Measurements from ENCODE around the gene SEL1L3. TPM values are rescaled to one million over a fixed set of nuclear protein-coding genes. Genes with fewer than 3 reads are reported as not detected.

The SEL1L3 gene
- polyA plus RNA-seq, 4 donors: 19.3 to 25.5 (median 22.1) TPM

DNA sequence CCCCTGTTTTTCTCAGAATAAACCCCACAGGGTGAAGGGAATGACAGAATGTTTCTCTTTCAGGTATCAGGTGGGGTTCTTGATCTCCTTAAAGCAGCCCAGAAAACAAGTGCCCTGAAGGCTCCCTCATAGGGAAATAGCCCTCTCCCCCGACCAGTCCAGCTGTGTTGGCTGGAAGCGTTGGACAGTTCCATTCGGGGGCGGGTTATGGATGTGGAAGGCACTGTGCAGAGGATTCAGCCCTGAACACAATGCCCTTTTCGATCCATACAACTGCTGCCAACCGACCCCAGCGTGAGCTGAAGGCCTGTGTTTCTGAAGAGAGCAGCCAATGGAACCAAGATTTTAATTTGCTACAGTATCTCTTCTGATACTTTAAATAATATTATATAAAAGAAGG lies 41.5 kb downstream of the SEL1L3 start:
- no peak for DNase-seq (ENCODE audit: low read depth in 4 of 4, low spot score in 2 of 4)

DNA sequence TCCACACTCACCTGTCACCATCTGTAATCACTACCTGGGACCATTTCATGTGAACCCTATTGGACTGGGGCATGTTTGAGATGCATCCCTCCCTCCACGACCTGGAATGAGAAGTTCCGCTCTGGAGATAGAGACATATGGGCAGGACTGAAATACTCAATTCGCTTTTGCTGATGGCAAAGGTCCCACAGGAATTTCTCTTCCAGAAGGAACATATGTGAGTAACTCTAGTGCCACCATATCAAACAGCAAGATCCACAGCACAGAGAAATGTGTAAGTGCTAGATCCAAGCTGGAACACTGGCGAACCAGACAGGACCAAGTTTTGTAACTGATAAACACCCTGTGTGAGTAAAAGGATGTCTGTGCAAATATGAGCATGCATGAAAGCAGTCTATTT lies 43.9 kb downstream of the SEL1L3 start:
- DNase-seq (ENCODE audit: low read depth in 4 of 4, low spot score in 2 of 4): no peak

DNA sequence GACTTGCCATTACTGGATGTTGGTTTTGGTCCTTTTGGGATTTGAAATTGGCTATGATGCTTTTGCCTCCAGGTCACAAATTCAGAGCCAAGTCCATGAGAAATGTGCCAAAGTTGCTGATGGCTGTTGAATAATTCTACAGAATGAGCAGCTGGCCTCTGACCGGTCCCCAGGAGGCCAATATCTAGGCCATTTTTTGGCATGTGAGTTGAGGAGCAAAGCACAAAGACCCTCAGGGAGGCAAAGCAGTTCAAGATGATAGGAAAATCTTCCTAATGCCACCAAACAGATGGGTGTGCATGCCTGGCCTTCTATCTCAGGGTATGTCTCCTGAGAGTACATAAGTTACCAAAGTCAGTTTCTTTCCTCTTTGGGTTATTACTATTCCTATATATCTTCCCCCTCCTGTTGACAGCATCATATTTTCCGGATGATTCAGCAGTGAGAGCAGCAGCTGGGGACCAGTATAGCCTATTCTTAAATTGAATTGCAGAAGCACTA lies 44.4 kb downstream of the SEL1L3 start:
- no peak for DNase-seq (ENCODE audit: low read depth in 4 of 4, low spot score in 2 of 4)

DNA sequence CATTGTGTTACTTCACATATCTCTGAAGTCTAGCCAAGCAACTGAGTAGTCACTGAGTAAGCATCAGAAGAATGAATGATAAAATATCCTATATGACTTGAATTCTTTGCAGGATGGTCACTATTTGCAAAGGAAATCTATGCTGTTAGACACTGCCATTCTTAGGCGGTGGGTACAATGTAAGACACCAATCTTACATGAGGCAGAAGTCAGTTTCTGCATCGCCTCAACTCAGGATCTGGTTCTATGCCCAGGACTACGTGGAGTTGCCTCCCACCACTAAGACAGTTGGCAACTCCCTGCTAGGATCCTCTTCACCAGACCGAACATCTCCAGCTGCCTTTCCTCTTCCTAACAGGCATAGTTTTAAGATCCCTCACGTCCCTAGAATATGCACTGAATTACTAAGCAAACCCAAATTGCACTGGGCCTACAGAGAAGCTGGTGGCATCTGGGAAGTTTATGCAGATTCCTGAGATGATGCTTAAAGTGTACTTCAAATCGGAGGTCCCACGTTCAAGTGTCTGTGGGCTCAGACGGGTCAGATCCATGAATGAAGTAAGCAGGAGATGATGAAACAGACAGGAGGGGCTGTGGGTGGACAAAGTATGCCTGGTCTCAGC lies 45.6 kb downstream of the SEL1L3 start:
- no peak for DNase-seq (ENCODE audit: low read depth in 4 of 4, low spot score in 2 of 4)

DNA sequence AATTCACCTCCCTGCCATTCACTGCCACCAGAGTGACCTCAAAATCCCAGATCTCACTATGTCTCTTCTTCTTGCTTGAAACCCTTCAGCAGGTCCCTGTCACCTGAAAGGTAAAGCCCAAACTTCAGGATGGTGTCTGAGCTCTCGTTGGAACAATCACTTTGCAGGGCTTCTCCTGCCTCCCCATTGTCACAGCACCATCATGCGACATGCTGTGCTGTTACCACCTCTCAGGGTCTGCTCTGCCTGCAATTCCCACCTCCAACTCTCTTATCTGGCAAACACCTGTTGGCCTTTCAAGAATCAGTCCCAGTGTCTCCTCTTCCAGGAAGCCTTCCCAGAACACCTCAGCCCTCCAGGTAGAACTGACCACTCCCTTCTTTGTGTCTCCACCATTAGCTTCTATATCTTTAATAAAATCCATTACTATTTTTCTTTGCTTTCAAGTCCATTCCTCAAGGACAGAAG lies 46.2 kb downstream of the SEL1L3 start:
- DNase-seq (ENCODE audit: low read depth in 4 of 4, low spot score in 2 of 4): no peak

DNA sequence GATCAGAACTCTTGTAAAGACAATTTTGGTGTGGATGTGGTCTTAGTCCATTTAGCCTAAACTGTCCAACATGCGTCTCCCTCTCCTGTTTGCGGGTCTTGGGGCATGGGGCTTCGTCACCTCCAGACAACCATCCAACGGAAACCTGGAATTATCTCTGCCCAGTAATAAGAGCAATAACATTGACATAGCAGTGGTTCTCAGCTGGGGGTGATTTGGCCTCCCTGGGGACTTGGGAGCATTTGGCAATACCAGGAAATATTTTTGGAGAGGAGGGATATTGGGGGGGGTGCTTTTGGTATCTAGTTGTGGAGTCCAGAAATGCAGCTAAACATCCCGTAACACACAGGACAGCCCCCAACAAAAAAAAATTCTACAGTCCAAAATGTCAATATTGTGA lies 47.2 kb downstream of the SEL1L3 start:
- no peak for DNase-seq (ENCODE audit: low read depth in 4 of 4, low spot score in 2 of 4)

DNA sequence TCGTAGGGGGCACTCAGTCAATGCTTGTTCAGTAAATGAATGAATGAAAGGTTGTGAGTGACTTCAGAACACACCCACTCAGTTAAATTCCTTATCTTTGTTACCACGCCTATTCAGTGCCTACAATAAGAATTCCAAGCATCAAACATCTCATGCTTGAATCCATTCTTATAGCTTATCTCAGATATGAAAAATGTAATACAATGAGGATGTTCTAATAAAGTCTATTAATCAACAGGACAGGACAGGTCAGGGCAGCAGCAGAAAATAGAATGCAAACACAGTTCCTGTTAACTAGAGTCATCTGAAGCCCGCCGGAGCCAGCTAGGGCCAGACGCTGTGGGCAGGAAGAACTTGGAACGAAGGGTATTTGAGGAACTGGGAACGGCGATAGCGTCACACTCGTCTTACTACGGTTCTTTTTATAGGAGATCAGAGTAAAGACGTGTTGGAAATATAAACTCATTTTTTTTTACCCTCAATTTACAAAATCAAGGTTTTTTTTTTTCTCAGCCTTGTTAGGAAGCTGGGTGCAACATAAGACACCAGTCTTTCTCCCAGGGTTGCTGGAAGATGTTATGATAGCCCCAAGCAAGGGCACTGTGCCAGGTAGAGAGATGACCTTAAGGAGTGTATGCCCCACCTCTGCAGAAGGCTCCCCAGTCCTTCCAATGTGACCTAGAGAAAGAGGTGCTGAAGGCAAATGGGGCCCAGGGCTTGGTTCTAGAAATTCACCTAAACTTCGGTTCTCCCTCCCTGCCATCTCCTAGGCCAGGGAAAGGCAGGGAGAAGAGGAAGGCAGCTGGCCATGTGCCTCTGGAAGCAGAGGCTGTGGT lies 48.3 kb downstream of the SEL1L3 start:
- DNase-seq (ENCODE audit: low read depth in 4 of 4, low spot score in 2 of 4): no peak

DNA sequence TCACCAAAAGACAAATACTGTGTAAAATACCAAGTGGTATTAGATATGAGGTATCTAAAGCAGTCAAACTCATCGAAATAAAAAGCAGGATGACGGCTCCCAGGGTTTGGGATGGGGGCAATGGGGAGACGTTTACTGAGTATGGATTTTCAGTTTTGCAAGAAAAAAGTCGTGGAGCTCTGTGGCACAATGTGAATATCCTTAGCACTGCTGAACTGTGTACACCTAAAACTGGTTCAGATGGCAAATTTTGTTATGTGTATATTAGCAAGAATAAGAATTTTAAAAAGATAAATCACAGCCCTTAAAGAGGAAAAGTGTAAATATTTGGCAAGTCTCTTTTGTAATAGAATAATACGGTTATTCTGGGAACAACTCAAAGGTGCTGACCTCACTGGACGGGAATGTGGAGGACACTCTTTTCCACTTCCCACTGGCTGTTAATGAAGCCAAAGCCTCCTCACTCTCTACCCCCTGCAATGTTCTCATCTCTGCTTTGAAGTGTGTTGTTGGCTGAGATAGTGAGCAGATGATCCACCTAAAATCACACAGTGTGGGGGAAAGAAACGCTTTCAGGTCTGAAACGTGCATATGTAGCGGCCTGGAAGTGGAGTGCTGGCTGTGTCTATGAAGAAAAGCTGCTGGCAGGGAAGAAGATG lies 49.2 kb downstream of the SEL1L3 start:
- DNase-seq (ENCODE audit: low read depth in 4 of 4, low spot score in 2 of 4): no peak

DNA sequence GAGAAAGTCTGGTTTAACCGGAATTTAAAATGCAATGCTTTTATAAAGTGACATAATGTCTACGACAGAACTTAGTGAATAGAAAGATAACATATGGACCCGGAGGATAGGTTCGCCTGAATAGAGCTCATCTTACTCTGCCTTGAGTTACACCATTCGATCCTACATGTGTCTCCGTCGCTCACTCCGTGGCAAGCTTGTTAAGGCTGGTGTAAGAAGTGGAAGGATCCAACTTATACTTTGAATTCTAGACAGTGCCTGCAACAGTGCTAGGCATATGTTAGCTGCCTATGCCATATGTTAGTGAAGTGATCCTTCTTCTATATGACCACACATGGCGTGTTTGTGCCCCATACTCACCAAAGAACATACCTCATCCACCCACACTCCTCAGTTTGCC lies 50.9 kb downstream of the SEL1L3 start:
- DNase-seq (ENCODE audit: low read depth in 4 of 4, low spot score in 2 of 4): no peak

DNA sequence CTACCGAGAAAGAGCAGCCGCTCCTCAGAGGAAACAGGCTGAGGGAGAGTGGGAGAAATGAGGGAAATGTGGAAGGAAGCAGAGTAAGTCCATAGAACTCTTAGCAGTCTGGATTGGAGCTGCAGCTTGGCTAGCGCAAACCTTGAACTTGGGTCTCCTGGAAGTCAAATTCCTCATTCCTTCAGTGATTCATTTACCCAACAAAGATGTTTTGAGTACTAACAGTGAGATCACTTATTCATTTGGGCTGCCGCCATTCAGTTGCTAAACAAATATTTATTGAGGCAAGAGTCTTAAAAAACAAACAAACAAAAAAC lies 51.5 kb downstream of the SEL1L3 start:
- DNase-seq (ENCODE audit: low read depth in 4 of 4, low spot score in 2 of 4): peak in 2 of 4 donors; percentile 6 to 21

DNA sequence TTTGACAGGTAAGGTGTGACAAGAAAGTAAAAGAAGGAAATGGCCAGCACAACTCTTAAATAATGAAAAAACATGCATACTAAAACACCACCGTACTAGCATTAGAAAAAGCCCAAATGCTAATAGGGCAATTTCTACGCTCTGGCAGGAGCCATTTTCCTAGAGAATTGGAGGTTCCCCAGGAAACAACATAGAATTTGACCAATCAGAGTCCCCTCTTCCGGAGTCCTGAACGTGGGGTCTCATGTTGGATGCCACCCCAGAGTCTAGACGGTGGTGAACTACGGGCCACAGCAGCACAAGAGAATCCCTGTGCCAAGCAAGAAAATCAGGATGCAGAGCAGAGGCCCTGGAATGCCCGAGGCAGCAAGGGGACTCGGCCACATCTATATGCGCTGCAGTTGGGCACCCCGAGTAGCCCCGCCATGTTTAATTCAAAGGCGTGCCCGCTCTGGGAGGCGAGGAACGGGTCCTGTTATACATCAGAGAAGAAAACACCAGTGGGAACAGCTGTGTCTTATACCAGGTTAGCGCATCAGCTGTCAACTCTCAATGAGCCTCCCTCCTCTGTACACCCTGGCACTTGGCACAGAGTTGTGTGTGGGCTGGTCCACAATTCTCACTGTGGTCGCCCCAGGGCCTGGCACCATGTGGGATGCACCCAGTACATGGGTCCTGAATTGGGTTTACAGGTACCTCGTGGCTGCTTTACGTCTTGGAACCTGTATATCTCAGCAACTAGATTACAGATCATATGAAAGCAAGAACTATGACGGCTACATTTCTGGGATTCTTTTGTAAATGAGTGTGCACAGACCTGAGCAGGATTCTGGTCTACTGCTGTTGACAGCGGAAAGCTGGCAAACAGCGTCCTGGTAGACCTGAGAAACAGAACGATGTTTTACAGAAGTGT lies 52.1 kb downstream of the SEL1L3 start:
- no peak for DNase-seq (ENCODE audit: low read depth in 4 of 4, low spot score in 2 of 4)

DNA sequence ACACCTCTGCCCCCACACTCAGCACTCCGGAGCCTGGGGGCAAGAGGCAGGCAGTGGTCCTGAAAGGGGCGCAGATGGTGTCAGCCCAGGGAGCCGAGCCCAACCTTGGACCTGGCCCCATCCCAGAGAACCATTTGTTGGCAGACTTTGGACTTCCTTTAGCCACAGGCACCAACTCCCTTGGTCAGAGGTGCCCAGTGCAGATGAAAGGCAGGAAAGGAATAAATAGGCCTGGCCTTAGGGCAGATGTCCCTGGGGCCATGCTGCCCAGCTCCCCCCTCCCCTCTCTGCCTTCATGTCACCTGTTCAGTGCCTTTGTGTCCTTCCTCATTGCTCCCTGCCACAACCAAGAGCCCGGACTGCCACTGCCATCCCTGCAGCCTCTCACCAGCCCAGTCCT lies 52.8 kb downstream of the SEL1L3 start:
- no peak for DNase-seq (ENCODE audit: low read depth in 4 of 4, low spot score in 2 of 4)

DNA sequence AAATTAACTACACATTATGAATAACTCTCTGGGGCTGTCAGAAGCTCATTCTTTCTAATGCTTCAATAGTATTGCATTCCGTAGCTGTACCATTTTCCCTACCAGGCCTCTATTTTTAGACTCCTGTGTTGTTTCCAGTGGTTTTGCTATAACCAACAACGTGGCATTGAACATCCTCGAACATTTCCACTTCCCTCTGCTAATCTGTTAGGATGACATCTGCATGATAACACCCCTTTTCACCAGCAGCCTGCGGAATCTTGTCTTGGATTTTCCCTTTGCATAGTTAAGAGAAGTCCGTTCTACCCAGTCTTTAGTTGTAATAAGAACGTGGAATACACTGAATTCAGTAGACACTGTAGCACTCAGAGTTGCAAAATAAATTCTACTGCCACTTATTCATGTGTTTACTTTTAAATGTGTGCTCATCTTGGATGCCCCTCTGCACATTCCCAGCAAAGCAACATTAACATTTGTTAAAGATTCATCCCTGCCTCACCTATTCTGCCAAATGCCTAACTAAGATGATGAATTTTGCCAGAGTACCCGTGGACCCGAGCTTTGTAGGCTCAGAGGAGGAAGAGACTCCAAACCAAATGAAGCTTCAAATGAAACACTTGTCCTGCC lies 55.6 kb downstream of the SEL1L3 start:
- no peak for DNase-seq (ENCODE audit: low read depth in 4 of 4, low spot score in 2 of 4)

DNA sequence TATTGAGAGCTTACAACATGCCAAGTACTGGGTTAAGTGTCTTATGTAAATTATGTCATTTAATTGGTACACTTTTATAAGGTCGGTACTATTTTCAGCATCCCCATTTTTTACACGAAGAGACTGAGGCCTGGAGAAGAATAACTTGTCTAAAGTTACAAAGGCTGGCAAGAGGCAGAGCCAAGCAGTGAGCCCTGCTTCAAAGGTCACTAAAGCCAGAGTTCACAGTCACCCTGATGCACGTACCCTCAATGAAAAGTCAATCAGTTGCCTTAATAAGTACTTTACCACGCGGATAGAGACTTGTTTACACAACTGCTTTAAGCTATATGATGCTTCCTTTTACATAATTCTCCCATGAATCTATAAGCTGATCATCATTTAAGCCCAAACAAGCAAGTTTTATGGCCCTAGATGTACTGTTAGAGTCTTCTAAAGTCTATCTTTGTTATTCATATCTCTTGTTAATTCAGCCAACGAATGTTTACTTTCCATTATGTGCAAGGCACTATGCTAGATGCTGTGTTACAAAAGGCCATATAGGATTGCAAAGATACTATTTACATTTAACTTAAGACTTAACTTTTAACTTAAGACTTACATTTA lies 57.4 kb downstream of the SEL1L3 start:
- DNase-seq (ENCODE audit: low read depth in 4 of 4, low spot score in 2 of 4): no peak

DNA sequence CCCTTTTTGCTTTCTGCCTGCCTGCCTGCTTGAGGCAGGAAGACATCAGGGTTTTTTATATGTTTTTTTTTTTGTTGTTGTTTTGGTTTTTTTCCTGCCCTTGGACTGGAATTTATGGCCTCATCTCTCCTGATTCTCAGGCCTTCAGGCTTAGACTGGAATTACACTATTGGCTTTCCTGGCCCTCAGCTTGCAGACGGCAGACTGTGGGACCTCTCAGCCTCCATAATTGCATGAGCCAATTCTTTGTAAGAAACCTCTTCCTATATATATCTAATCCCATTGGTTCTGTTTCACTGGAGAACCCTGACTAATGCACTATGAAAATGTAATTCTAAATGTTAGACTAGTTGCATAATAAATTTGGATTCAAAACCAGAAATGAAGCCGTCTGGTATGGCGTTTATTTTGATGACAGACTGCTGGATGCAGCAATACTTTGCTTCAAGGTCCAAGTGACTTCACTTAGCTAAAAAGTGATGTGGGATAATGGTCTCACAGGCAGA lies 59.0 kb downstream of the SEL1L3 start:
- no peak for DNase-seq (ENCODE audit: low read depth in 4 of 4, low spot score in 2 of 4)

DNA sequence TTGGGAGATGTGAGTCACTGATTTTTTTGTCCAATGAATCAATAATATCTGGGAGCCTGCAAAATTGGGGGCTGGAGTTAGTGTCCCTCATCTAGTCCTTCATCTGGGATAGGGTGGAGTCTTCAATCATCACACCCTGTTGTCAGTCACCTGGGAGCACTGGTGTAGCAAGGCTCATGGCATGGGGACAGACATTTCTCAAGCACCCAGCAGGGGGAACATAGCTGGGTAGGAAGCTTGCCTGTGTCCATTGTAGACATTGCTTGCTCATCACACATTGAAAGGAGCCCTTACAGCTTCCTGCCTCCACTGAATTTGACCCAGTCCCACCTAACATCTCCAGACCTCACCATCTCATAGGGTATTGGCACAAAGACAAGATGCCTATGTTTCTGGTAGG lies 61.2 kb downstream of the SEL1L3 start:
- no peak for DNase-seq (ENCODE audit: low read depth in 4 of 4, low spot score in 2 of 4)

DNA sequence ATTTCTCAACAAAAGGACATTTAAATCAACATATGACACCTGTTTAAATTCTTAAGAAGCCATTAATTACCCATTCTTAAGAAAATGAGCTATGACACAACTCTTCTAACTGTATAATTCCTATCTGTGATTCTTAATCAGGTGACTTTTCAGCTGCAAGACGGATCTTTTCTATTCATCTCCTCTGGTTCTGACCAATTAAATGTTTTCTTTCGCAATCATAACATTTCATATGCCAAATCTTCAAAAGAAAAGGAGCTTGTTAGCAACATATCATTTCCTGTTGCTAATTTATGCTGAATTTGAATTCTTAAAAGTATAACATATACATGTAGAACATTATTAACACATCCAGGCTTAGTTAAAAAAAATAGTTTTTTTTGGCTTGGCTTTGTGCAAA lies 62.5 kb downstream of the SEL1L3 start:
- no peak for DNase-seq (ENCODE audit: low read depth in 4 of 4, low spot score in 2 of 4)

DNA sequence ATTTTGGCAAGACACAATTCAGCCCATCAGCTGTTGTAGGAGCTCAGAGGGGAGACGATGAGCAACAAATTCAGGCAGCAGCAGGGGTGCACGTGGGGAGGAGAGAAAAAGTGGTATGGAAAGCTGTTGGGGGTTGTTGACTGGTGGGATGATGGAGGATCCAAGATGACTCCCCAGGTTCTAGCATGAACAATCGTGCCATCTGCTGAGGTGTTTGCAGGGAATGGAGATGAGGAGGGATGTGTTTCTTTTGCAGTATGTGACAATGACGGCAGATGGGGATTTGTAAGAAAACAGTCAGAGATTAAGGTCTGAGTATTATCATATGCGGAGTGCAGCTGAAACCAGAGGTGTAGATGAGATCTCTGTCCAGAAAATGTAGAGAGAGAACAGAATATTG lies 63.3 kb downstream of the SEL1L3 start:
- DNase-seq (ENCODE audit: low read depth in 4 of 4, low spot score in 2 of 4): no peak

DNA sequence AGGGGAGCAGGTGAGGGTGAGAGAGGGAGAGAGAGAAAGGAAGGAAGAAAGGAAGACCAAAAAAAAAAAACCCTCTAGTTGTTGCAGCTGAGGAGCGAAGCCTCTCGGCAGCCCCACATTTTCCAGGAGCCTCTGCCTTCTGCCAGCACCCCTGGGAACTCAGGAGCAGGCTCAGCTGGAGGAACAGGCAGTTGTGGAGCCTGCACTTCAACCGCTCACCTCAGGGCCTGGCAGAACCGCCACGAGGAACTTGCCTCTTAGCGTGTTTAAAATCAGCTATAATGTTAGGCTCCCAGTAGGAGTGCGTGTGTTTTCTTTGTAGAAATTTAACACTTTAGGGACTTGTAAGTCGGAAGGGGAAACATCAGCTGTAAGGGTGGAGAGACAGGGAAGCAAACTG lies 65.7 kb downstream of the SEL1L3 start:
- no peak for DNase-seq (ENCODE audit: low read depth in 4 of 4, low spot score in 2 of 4)
